Astrocyte (in vitro differentiated cells and primary cell): Measurements from ENCODE around the gene B4GALNT3.

ENCODE experiments used
- EZH2 ChIP-seq: IDR thresholded peaks from 2 replicates; pipeline ENCODE4 v1.6.1; 2012; ENCODE audit warnings: mild to moderate bottlenecking, low read length, inconsistent platforms; ENCODE audit not compliant: insufficient read depth
- TF ChIP-seq, protein P1 (sequence below): IDR thresholded peaks from 2 replicates; pipeline ENCODE4 v1.5.1; 2011; ENCODE audit warnings: low read depth, mild to moderate bottlenecking, inconsistent platforms, low read length, moderate library complexity; ENCODE audit not compliant: insufficient read depth

DNA sequence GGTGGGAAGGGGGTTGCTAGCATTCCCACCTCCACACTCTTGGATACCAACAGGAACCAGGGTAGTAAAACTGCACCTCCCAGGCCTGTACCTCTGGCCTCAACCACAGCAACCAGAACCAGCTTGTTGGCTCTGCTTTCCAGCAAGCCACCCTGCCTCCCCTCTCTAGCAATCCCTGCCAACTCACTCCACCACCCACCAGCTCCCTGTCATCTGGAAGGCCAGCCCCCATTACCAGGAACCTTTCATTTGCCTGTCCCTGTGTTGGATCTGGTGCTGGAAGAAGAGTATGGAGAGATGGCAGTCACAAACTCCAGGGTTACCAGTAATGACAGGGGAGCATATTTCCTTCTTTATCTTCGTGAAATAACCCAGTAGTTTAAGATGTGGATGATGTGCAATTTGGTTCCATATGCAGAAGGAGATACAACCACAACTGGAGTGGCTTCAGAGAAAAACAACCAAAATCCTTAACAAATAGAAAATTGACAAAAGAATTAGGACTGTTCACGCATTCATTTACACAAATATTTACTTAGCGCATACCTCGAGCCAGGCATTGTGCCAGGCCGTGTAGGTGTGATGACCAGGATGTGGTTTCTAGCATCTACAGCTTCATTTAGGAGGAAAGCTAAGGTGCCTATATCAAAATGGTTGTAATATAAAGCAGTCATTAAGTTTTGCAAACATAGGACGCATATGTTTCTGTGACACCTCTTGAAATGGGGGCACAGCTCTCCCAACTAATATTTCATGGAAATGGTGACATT, 3.4 kb downstream of the B4GALNT3 start:
- TF ChIP-seq, protein P1, sequence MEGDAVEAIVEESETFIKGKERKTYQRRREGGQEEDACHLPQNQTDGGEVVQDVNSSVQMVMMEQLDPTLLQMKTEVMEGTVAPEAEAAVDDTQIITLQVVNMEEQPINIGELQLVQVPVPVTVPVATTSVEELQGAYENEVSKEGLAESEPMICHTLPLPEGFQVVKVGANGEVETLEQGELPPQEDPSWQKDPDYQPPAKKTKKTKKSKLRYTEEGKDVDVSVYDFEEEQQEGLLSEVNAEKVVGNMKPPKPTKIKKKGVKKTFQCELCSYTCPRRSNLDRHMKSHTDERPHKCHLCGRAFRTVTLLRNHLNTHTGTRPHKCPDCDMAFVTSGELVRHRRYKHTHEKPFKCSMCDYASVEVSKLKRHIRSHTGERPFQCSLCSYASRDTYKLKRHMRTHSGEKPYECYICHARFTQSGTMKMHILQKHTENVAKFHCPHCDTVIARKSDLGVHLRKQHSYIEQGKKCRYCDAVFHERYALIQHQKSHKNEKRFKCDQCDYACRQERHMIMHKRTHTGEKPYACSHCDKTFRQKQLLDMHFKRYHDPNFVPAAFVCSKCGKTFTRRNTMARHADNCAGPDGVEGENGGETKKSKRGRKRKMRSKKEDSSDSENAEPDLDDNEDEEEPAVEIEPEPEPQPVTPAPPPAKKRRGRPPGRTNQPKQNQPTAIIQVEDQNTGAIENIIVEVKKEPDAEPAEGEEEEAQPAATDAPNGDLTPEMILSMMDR, result no peak
- TF ChIP-seq EZH2, result no peak
